Nephron progenitor cell (in vitro differentiated cells): ENCODE results near the gene CHD9NB.
A peak's percentile ranks its signal among the peaks of the same experiment; 100 is the strongest.
"Not testable (repeated sequence)": the region's sequence is repeated elsewhere in the genome, so short reads cannot be mapped to it uniquely, and the experiment has no call there.

Source experiments
- DNase-seq: peaks from one replicate; pipeline ENCODE4 v3.0.0; 2021
- H3K27ac Mint-ChIP-seq: 2 replicates; pipeline ENCODE4 v1.8.0; 2021; ENCODE audit warnings: mild to moderate bottlenecking, moderate library complexity, mixed read lengths
- H3K27me3 Mint-ChIP-seq: 2 replicates; pipeline ENCODE4 v1.8.0; 2021; ENCODE audit warnings: mild to moderate bottlenecking, low read depth, mixed read lengths; ENCODE audit not compliant: poor library complexity
- H3K36me3 Mint-ChIP-seq: 2 replicates; pipeline ENCODE4 v1.8.0; 2021; ENCODE audit warnings: low read depth, mixed read lengths
- H3K4me1 Mint-ChIP-seq: 2 replicates; pipeline ENCODE4 v1.8.0; 2021; ENCODE audit warnings: mixed read lengths
- H3K4me3 Mint-ChIP-seq: 2 replicates; pipeline ENCODE4 v1.8.0; 2021; ENCODE audit warnings: mild to moderate bottlenecking, moderate library complexity, mixed read lengths
- H3K9me3 Mint-ChIP-seq: 2 replicates; pipeline ENCODE4 v1.8.0; 2021; ENCODE audit warnings: mild to moderate bottlenecking, moderate library complexity, mixed read lengths
- TF ChIP-seq, protein P1 (sequence below): fragments of 200-600 bp; sonication (generic); IDR thresholded peaks from 2 replicates; pipeline ENCODE4 v1.5.0; 2021; ENCODE audit warnings: antibody characterized with exemption

Gene CHD9NB

DNA sequence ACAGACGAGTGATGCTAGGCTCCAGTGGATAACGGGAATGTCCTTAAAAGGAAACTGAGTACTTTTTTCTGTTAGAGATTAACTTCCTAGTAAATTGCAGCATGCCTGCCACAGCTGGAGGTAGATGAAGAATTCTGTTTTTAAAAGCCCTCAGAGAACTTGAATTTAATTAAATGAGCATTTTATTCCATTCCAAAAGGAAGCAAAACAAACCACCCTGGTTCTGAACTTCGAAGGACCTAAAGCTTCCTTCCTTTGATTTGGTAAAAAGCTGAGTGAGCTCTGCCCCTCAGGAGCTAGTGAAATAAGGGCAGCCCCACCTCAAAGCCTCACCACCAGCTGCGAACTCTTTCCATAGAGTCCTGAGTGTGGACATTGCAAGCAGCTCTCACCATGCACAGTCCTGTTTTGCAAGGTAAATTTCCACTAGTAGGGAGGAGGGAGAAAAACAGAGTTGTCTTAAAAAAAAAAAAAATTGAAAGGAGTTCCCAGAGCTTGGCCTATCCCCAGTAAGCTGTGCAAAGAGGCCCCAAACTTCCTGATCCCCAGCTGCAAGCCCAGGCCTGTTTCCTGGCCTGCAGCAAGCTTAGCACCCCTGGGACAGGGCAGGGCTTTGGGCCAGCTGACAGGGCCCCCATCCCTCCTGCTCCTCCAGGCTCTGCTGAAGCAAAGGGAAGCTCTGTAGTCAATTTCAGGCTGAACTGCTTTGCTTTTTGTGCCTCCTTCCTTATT lies 11.2 kb downstream of the CHD9NB start:
- Mint-ChIP-seq H3K4me1 (peaks cover 51% of the 10 kb centered on the region), H3K36me3 (no peaks in the 10 kb centered on the region), H3K27me3 (peaks cover 18% of the 10 kb centered on the region), H3K9me3 (peaks cover 5% of the 10 kb centered on the region), H3K4me3 (peak overlapping the region; percentile 55), H3K27ac (no peak overlapping the region)
- DNase-seq, result no peak
- TF ChIP-seq, protein P1, sequence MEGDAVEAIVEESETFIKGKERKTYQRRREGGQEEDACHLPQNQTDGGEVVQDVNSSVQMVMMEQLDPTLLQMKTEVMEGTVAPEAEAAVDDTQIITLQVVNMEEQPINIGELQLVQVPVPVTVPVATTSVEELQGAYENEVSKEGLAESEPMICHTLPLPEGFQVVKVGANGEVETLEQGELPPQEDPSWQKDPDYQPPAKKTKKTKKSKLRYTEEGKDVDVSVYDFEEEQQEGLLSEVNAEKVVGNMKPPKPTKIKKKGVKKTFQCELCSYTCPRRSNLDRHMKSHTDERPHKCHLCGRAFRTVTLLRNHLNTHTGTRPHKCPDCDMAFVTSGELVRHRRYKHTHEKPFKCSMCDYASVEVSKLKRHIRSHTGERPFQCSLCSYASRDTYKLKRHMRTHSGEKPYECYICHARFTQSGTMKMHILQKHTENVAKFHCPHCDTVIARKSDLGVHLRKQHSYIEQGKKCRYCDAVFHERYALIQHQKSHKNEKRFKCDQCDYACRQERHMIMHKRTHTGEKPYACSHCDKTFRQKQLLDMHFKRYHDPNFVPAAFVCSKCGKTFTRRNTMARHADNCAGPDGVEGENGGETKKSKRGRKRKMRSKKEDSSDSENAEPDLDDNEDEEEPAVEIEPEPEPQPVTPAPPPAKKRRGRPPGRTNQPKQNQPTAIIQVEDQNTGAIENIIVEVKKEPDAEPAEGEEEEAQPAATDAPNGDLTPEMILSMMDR, result no peak

DNA sequence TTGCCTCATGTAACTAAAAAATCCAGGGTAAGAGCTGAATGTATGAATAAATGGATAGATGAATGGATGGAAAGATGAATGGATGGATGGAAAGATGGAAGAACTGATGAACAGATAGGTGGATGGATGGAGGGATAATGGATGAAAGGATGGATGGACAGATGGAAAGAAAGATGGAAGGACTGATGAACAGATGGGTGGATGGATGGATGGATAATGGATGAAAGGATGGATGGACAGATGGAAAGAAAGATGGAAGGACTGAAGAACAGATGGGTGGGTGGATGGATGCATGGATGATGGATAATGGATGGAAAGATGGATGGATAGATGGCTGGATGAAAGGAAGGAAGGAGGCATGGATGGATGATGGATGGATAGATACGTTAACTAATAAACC lies 11.9 kb downstream of the CHD9NB start:
- peaks cover 51% of the 10 kb centered on the region for H3K4me1 Mint-ChIP-seq
- H3K9me3 Mint-ChIP-seq, result no peaks in the 10 kb centered on the region
- no peaks in the 10 kb centered on the region for H3K36me3 Mint-ChIP-seq
- H3K27ac Mint-ChIP-seq, result no peak overlapping the region
- TF ChIP-seq, protein P1, result no peak
- peak overlapping the region; percentile 11 for H3K4me3 Mint-ChIP-seq
- DNase-seq, result no peak
- H3K27me3 Mint-ChIP-seq, result peaks cover 22% of the 10 kb centered on the region

DNA sequence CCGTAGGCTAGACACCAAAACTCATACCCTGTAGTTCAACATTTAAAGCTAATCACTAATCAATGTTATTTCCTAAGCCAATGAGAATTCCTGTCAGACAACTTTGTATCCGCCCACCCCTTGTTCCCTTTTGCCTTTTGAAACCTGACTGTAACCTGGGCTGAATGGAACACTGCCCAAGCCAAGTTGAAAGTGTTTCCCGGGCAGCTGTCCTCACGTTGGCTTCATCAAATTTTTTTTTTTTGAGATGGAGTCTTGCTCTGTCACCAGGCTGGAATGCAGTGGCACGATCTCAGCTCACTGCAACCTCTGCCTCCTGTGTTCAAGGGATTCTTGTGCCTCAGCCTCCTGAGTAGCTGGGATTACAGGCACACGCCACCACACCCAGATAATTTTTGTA lies 16.0 kb downstream of the CHD9NB start:
- H3K27me3 Mint-ChIP-seq, result peaks cover 12% of the 10 kb centered on the region
- H3K9me3 Mint-ChIP-seq, result peaks cover 16% of the 10 kb centered on the region
- peaks cover 26% of the 10 kb centered on the region for H3K4me1 Mint-ChIP-seq
- not testable (repeated sequence) for H3K36me3 Mint-ChIP-seq, H3K27ac Mint-ChIP-seq, H3K4me3 Mint-ChIP-seq, DNase-seq

DNA sequence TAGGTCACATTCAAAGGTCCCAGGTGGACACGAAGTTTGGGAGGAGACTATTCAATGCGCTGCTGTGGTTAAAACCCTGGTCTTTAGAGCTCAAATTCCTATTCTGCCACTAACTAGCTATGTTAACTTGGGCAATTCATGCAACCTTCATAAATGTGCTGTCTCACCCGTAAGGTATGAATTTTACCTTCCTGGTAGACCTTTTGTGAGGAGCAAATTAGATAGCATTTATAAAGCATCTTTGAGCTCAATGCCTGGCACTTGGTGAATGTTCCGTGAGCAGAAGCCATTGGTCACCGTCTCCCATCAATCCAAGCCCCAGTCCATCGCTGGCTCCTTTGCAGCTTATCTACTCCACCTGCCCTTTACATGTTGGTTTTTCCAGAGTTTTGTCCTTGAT lies 16.6 kb downstream of the CHD9NB start:
- TF ChIP-seq, protein P1, result no peak
- no peak overlapping the region for H3K4me3 Mint-ChIP-seq
- H3K27me3 Mint-ChIP-seq, result peaks cover 12% of the 10 kb centered on the region
- H3K4me1 Mint-ChIP-seq, result peaks cover 20% of the 10 kb centered on the region
- no peak for DNase-seq
- H3K27ac Mint-ChIP-seq, result no peak overlapping the region
- peaks cover 16% of the 10 kb centered on the region for H3K9me3 Mint-ChIP-seq
- no peaks in the 10 kb centered on the region for H3K36me3 Mint-ChIP-seq

DNA sequence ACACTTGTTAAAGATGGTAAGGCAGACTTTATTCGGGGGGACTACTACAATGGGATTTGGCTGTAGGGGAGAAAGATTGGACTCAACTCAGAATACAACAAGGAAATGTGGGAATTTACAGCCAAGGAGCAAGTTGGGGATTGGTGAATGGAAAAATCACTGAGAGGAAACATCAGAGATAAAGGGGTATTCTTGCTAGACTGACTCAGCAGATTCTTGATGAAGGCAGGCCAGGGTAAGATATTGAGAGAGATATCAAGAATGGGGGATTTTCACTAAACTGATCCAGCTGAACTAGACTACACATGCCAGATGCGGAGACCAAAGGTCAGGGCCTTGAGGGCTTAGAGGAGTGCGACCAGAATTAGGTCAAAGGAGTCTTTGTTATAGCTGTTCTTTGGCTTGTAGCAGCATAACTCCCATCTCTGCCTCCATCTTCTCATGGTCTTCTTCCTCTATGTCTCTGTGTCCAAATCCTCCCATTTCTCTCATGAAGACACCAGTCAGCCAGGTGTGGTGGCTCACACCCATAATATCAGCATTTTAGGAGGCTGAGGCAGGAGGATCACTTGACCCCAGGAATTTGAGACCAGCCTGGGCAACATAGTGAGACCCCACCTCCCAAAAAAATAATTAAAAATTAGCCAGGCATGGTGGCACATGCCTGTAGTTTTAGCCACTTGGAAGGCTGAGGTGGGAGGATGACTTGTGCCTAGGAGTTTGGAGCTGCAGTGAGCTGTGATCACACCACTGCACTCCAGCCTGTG lies 17.3 kb downstream of the CHD9NB start:
- H3K9me3 Mint-ChIP-seq, result peaks cover 16% of the 10 kb centered on the region
- no peaks in the 10 kb centered on the region for H3K36me3 Mint-ChIP-seq
- H3K27me3 Mint-ChIP-seq, result peaks cover 10% of the 10 kb centered on the region
- TF ChIP-seq, protein P1, result no peak
- H3K4me1 Mint-ChIP-seq, result peaks cover 13% of the 10 kb centered on the region
- H3K4me3 Mint-ChIP-seq, result no peak overlapping the region
- DNase-seq, result no peak
- peak overlapping the region; percentile 49 for H3K27ac Mint-ChIP-seq

DNA sequence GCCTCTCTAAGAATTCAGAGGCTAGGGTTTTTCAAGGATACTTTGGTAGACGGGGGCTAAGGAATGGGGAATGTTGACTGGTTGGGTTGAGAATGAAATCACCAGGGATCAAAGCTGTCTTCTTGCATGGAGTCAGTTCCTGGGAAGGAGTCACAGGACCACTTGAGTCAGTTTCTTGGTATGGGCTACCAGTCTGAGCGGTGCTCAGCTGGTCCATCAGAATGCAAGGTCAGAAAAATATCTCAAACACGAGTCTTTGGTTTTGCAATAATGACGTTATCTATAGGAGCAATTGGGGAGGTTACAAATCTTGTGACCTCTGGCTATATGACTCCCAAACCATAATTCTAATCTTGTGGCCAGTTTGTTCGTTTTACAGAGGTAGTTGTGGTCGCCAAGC lies 18.4 kb downstream of the CHD9NB start:
- H3K4me3 Mint-ChIP-seq, result no peak overlapping the region
- H3K9me3 Mint-ChIP-seq, result peaks cover 16% of the 10 kb centered on the region
- DNase-seq, result no peak
- H3K27ac Mint-ChIP-seq, result no peak overlapping the region
- peaks cover 11% of the 10 kb centered on the region for H3K4me1 Mint-ChIP-seq
- peaks cover 11% of the 10 kb centered on the region for H3K27me3 Mint-ChIP-seq
- TF ChIP-seq, protein P1, result no peak
- no peaks in the 10 kb centered on the region for H3K36me3 Mint-ChIP-seq
